Activated naive CD4-positive, alpha-beta T cell treated with anti-CD3 and anti-CD28 coated beads, Interleukin-2, amount 10 ng/mL, durations not matched to agents 7 days and 5 days (primary cell): Measurements from ENCODE around the gene FNIP2.
"Not testable (repeated sequence)": the region's sequence is repeated elsewhere in the genome, so short reads cannot be mapped to it uniquely, and the experiment has no call there.

Experiments
- CTCF ChIA-PET: fragments of 350-600 bp; sonication (Branson Sonifier 250); formaldehyde crosslinking; loops from one replicate; lab custom pipeline; 2021; ENCODE audit warnings: antibody characterized with exemption; lab: Charles Lee
- DNase-seq: peaks from one replicate; pipeline ENCODE4 v3.0.0-alpha.2; 2020
- H3K27ac Mint-ChIP-seq: one replicate; pipeline ENCODE4 v1.8.0; 2021; ENCODE audit warnings: mild to moderate bottlenecking, moderate library complexity, mixed read lengths
- H3K27me3 Mint-ChIP-seq: one replicate; pipeline ENCODE4 v1.8.0; 2021; ENCODE audit warnings: mild to moderate bottlenecking, mixed read lengths
- H3K36me3 Mint-ChIP-seq: one replicate; pipeline ENCODE4 v1.8.0; 2021; ENCODE audit warnings: mixed read lengths
- H3K4me1 Mint-ChIP-seq: one replicate; pipeline ENCODE4 v1.8.0; 2021; ENCODE audit warnings: mixed read lengths
- H3K4me3 Mint-ChIP-seq: one replicate; pipeline ENCODE4 v1.8.0; 2021; ENCODE audit warnings: mild to moderate bottlenecking, moderate library complexity, mixed read lengths
- H3K9me3 Mint-ChIP-seq: one replicate; pipeline ENCODE4 v1.8.0; 2021; ENCODE audit warnings: mixed read lengths

The FNIP2 gene

DNA sequence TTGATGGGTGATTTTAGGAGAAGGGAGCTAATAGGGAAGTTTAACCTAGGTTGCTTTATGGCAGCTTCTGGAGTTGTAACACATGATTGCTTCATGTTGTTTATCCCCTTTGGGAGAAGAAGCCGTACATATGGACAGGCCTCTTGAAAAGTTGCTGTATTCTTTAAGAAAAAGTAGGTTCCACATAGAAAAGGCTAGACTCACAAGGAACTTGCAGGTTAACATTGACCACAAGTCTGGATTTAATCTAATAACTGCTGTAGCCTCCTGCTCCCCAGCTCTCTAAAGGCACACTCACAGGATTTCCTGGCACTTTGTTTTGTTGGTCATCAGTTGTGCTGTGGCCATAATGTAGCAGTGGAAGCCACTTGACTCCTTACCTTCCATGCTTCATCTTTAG, 19.7 kb downstream of the FNIP2 start:
- DNase-seq = no peak
- H3K27me3 Mint-ChIP-seq = no peaks in the 10 kb centered on the region
- CTCF ChIA-PET = interaction anchor here (0.9 kb wide), 1 partner anchor 25 kb away, joined by 4 read pairs; no protein-coding TSS in a partner anchor
- H3K9me3 Mint-ChIP-seq = no peaks in the 10 kb centered on the region
- peaks cover 3% of the 10 kb centered on the region for H3K4me1 Mint-ChIP-seq
- no peaks in the 10 kb centered on the region for H3K36me3 Mint-ChIP-seq
- no peak overlapping the region for H3K4me3 Mint-ChIP-seq
- H3K27ac Mint-ChIP-seq = no peak overlapping the region

DNA sequence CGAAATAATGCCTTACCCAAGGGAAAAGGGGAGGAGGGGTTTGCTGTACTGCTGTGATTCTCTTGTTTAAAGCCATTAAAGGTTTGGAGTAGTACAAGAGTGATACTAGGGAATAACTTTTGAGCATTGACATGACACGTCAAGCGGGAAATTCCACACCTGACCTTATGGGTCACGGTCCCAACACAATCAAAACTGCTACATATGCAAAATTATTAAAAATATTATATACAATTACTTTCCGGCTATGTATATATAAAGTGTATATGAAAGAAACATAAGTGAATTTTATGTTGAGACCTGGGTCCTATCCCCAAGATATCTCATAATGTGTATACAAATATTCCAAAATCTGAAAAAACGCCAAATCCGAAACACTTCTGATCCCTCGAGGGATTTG, 21.0 kb downstream of the FNIP2 start:
- H3K4me3 Mint-ChIP-seq = no peak overlapping the region
- H3K27ac Mint-ChIP-seq = no peak overlapping the region
- no peak for DNase-seq
- H3K27me3 Mint-ChIP-seq = no peaks in the 10 kb centered on the region
- H3K36me3 Mint-ChIP-seq = no peaks in the 10 kb centered on the region
- no peaks in the 10 kb centered on the region for H3K4me1 Mint-ChIP-seq
- CTCF ChIA-PET = no interaction called here
- H3K9me3 Mint-ChIP-seq = no peaks in the 10 kb centered on the region

GRCh38 chr4:158793021-158793420, 24.2 kb downstream of the FNIP2 start:
- H3K36me3 Mint-ChIP-seq = no peaks in the 10 kb centered on the region
- DNase-seq = no peak
- no peaks in the 10 kb centered on the region for H3K9me3 Mint-ChIP-seq
- H3K4me3 Mint-ChIP-seq = no peak overlapping the region
- CTCF ChIA-PET = no interaction called here
- no peaks in the 10 kb centered on the region for H3K27me3 Mint-ChIP-seq
- no peaks in the 10 kb centered on the region for H3K4me1 Mint-ChIP-seq
- no peak overlapping the region for H3K27ac Mint-ChIP-seq

DNA sequence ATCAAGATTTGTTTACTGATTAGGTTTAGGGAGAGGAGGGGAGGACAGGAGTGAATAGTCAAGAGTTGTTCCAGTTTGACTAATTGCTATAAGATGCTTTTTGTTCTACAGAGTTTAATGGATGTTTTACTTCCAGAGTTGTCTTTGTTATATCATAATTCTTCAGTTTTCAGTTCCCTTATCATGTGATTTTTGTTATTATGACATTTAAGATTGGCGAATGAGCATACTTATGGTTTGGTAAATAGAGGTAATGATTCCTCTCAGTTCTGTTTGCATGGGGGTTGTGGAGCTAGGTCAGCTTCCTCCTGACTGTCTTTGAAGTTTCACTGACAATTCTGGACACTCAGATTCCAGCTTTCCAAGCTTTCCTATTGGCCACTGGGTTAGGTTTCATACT, 24.6 kb downstream of the FNIP2 start:
- H3K4me1 Mint-ChIP-seq, H3K36me3 Mint-ChIP-seq, DNase-seq, H3K4me3 Mint-ChIP-seq, CTCF ChIA-PET, H3K9me3 Mint-ChIP-seq, H3K27me3 Mint-ChIP-seq, H3K27ac Mint-ChIP-seq: not testable (repeated sequence)

DNA sequence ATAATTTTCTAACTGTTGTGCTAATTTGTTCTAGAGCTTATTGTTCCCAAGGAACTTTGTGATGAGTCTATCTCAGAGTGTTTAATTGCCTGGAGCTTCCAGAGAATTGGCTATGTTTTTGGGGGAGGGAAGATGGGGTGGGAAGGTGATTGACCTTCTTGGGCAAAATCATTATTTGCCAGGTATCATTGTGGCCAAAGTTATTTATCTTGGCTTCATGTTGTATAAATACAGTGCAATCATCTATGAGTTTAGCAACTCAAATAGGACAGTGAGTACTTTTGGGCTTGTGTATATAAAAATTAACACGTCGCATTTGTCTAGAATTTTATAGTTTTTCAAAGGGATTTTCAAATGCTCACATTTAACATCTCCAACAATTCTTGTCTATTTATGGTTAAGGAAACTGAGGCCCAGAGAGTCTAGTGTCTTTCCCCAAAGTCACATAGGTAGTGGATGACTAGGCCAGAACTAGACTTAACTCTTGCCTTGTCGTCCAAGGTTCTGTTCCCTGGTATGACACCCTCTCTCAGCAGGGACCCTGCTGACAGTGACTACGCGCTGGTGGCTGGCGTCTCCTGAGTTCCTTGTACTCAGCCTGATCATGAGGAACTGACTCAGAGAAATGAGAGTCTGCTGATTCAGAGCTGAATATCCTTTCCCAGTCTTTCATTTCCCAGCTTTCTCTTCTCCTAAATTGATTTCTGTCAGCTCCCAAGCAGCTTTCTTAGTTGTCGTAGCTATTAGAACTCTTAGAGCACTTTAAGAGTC, 27.7 kb downstream of the FNIP2 start:
- Mint-ChIP-seq H3K36me3 (no peaks in the 10 kb centered on the region), H3K4me3 (no peak overlapping the region), H3K27me3 (no peaks in the 10 kb centered on the region), H3K9me3 (no peaks in the 10 kb centered on the region), H3K4me1 (no peaks in the 10 kb centered on the region), H3K27ac (no peak overlapping the region)
- no peak for DNase-seq
- CTCF ChIA-PET = interaction anchor here (1.5 kb wide), 1 partner anchor 14 kb away, joined by 4 read pairs; no protein-coding TSS in a partner anchor

DNA sequence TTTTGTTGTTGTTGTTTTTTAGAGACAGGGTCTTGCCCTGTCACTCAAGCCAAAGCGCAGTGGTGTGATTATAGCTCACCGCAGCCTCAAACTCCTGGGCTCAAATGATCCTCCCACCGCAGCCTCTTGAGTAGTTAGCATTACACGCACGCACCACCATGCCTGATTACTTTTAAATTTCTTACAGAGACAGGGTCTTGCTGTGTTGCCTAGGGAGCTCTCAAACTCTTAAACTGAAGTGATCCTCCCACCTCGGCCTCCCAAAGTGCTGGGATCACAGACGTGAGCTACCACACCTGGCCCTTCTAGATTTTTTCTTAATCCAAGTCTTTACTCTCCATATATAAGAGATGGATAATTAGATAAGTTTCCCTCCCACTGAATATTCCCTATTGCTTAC, 29.2 kb downstream of the FNIP2 start:
- no peaks in the 10 kb centered on the region for H3K9me3 Mint-ChIP-seq
- CTCF ChIA-PET = interaction anchor here (1.5 kb wide), 1 partner anchor 13 kb away, joined by 4 read pairs; no protein-coding TSS in a partner anchor
- DNase-seq = no peak
- H3K4me1 Mint-ChIP-seq = peaks cover under 1% of the 10 kb centered on the region
- H3K36me3 Mint-ChIP-seq = no peaks in the 10 kb centered on the region
- no peaks in the 10 kb centered on the region for H3K27me3 Mint-ChIP-seq
- H3K27ac Mint-ChIP-seq = no peak overlapping the region
- no peak overlapping the region for H3K4me3 Mint-ChIP-seq

DNA sequence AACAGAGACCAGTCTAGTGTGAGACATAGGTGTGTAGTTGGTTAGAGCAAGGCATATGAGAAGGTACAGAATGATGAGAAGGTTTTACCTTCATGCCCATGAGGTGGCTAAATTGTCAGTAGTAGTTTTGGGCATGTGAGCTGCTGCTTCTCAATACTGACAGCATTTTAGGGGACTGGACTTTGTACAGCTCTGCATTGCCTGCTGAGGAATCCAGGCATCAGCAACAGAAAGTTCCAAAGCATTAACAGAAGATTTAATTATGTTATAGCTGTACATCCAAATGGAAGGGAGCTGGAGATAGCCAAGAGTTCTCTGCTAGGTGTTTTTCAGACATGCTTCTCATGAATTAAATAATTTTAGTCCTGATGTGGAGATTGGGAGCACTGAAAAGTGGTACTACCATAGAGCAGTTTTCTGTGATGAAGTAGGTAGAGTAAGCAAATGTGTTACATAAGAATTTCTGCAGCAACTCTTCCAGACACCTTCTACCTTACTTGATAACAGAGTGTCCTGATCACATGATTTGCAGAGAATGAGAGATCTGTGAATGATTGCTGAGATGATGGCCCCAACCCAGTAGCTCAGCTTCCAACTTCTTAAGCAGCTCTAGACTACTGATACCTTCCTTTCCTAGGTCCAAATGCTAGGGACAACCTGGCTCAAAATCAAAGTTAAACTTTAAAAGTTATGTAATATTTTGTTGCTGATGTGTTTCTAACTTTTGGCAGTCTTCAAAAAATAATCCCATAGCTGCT, 30.4 kb downstream of the FNIP2 start:
- DNase-seq = no peak
- Mint-ChIP-seq H3K27me3 (no peaks in the 10 kb centered on the region), H3K4me1 (peaks cover 2% of the 10 kb centered on the region), H3K4me3 (no peak overlapping the region), H3K9me3 (no peaks in the 10 kb centered on the region), H3K36me3 (no peaks in the 10 kb centered on the region), H3K27ac (no peak overlapping the region)
- CTCF ChIA-PET = no interaction called here

DNA sequence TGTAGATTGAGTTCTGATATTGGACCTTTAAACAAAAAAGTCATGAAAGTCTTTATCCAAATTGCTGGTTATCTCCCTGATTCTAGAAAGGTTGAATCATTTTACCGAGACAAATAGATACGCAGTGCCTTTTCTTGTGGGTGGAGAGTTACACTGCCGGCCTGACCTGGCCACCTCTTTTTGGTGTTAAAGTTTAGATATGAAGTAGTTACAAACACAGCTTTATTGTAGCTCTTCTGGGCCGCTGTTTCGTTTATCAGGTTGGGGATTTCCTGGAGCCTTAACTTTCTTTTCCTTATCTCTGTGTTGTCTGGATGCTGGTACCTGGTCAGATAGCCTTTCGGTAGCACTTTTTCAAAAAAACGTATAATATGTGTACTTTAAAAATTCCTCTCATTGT, 31.0 kb downstream of the FNIP2 start:
- CTCF ChIA-PET = no interaction called here
- H3K27ac Mint-ChIP-seq = no peak overlapping the region
- H3K27me3 Mint-ChIP-seq = no peaks in the 10 kb centered on the region
- H3K36me3 Mint-ChIP-seq = no peaks in the 10 kb centered on the region
- peaks cover 2% of the 10 kb centered on the region for H3K4me1 Mint-ChIP-seq
- no peak overlapping the region for H3K4me3 Mint-ChIP-seq
- no peaks in the 10 kb centered on the region for H3K9me3 Mint-ChIP-seq
- DNase-seq = no peak

DNA sequence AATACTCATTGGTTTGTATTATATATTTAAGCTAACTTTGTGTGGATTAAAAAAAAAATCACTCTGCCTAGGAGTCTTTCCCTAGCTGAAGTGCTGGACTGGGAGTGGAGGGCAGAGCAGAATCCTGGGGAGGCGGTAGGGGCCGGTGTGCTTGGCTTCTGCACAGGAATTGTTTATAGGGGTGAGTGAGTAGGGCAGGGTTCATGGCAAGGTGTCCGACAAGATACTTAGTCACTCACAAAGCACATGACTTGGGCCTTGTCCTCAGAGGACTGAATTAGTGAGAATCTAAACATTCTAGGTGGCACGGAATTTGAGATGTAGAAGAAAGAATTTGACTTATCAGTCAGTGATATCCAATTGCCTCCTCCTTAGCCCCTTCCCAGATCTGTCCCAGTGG, 32.2 kb downstream of the FNIP2 start:
- Mint-ChIP-seq H3K36me3 (no peaks in the 10 kb centered on the region), H3K9me3 (no peaks in the 10 kb centered on the region), H3K27me3 (no peaks in the 10 kb centered on the region), H3K27ac (no peak overlapping the region), H3K4me1 (peaks cover 2% of the 10 kb centered on the region), H3K4me3 (no peak overlapping the region)
- CTCF ChIA-PET = no interaction called here
- DNase-seq = no peak

DNA sequence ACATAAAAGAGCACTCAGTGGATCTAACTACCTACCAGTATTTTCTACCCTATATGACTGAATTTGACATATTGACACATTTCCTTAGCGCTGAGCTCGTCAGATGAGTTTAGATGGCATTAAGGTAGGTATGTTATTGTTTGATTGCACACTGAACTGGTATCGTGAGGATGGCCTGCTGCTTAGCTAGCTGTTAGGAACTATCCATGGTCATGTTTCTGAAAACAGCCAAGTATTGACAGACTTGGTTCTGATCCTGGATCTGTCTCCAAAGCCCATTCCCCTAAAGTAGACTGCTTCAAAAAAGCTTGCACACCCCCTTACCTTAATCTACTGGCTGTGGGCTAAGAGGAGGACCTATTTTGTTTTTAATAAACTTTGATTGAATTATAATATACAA, 32.9 kb downstream of the FNIP2 start:
- Mint-ChIP-seq H3K36me3 (no peaks in the 10 kb centered on the region), H3K4me3 (no peak overlapping the region), H3K4me1 (peaks cover 2% of the 10 kb centered on the region), H3K27me3 (no peaks in the 10 kb centered on the region), H3K27ac (no peak overlapping the region), H3K9me3 (no peaks in the 10 kb centered on the region)
- no peak for DNase-seq
- CTCF ChIA-PET = no interaction called here

- H3K27ac Mint-ChIP-seq = no peak overlapping the region
Observed at GRCh38 chr4:158802914-158803313, 34.1 kb downstream of the FNIP2 start.

DNA sequence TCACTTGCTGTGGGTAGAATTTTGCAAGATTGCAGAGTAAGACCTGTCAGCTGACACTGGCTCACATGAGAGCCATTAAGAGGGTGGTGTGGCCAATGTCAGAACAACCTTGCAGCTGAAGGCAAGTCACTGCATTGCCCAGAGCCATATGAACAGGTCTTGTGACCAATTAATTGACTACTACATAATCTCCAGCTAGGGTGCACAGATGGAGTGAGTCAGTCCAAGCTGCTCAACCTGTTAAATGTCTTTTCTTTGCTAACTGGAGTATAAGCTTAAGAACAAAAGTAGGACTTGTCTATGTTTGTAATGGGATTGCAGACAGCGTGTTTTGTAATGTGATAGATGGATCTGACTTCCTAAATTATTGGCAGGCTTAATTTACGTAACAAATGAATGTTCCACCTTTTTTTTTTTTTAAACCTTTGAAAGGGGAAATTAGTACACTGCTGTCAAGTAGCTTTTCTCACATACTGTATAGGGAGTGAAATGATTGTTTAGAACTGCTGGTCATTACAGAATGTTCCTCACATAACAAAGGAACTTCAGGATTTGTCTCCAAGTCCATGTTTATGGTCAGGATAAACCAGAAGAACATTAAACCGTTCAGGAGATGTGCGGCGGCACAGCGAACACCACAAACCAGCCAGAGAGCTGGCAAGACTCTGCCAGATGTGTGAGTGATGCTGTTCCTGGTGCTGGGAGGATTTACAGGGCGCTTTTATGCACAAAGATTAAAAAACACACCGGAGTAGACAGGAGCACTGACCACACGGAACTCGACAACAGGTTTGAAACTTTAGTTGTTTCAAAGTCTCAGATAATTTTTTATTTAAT, 37.0 kb downstream of the FNIP2 start:
- CTCF ChIA-PET = no interaction called here
- Mint-ChIP-seq H3K9me3 (no peaks in the 10 kb centered on the region), H3K27ac (no peak overlapping the region), H3K36me3 (peaks cover 3% of the 10 kb centered on the region), H3K4me1 (peaks cover 27% of the 10 kb centered on the region), H3K4me3 (no peak overlapping the region), H3K27me3 (no peaks in the 10 kb centered on the region)
- DNase-seq = no peak

More at GRCh38 chr4:158802914-158803313, 34.1 kb downstream of the FNIP2 start:
- Mint-ChIP-seq H3K4me3 (no peak overlapping the region), H3K36me3 (no peaks in the 10 kb centered on the region), H3K27me3 (no peaks in the 10 kb centered on the region), H3K9me3 (no peaks in the 10 kb centered on the region), H3K4me1 (peaks cover 4% of the 10 kb centered on the region)
- CTCF ChIA-PET = no interaction called here
- DNase-seq = no peak

DNA sequence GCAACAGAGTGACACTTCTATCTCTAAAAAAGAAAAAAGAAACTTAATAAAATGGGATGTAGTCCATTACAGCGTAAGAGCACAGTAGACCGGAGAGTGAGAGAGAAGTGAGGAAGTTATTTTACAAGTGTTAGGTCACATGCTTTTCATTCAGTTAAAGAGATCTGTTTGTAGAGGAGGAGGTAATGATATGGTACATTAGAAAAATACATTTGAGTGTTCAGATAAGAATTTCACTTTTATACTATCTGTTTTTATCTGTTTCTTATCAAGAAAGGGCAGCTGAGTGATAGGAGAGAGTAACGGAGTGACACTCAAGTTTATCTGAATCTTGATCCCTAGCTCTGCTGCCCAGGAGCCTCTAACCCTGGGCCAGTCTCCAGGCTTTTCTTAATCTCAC, 38.9 kb downstream of the FNIP2 start:
- Mint-ChIP-seq H3K27ac (no peak overlapping the region), H3K4me3 (no peak overlapping the region), H3K36me3 (peaks cover 5% of the 10 kb centered on the region), H3K27me3 (no peaks in the 10 kb centered on the region), H3K4me1 (peaks cover 43% of the 10 kb centered on the region), H3K9me3 (no peaks in the 10 kb centered on the region)
- CTCF ChIA-PET = no interaction called here
- no peak for DNase-seq

GRCh38 chr4:158808399-158808798, 39.6 kb downstream of the FNIP2 start:
- no peaks in the 10 kb centered on the region for H3K27me3 Mint-ChIP-seq
- no peak for DNase-seq
- H3K9me3 Mint-ChIP-seq = no peaks in the 10 kb centered on the region
- no peak overlapping the region for H3K4me3 Mint-ChIP-seq
- CTCF ChIA-PET = no interaction called here
- H3K27ac Mint-ChIP-seq = no peak overlapping the region
- peaks cover 44% of the 10 kb centered on the region for H3K4me1 Mint-ChIP-seq
- H3K36me3 Mint-ChIP-seq = peaks cover 5% of the 10 kb centered on the region
